ENCODE results near the gene NCOA3. TPM values are rescaled to one million over a fixed set of nuclear protein-coding genes. Genes with fewer than 3 reads are reported as not detected.

Gene NCOA3
- total RNA-seq, 1 donor: 72.8 TPM

DNA sequence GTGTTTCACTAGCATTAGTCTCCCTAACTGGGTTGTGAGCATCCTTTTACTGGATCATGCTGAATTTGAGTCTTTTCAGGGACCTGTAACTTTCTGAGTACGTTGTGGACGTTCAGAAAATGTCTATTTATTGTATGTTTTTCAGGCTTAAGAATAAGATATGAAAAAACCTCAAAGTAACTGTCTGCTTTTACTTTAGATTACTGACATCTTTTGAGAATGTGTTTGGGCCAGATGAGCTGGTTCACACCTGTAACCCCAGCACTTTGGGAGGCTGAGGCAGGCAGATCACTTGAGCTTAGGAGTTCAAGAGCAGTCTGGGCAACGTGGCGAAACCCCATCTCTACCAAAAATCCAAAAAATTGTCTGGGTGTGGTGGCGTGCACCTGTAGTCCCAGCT is 32.7 kb downstream of the NCOA3 start:
- H3K4me3 ChIP-seq (ENCODE audit: low read length): no peak overlapping the region
- H3K9me3 ChIP-seq (ENCODE audit: low read depth, low read length): no peaks in the 10 kb centered on the region
- H3K27me3 ChIP-seq (ENCODE audit: insufficient read depth, low read length): no peaks in the 10 kb centered on the region
- H3K4me1 ChIP-seq (ENCODE audit: insufficient read depth, low read length): peaks cover 29% of the 10 kb centered on the region

DNA sequence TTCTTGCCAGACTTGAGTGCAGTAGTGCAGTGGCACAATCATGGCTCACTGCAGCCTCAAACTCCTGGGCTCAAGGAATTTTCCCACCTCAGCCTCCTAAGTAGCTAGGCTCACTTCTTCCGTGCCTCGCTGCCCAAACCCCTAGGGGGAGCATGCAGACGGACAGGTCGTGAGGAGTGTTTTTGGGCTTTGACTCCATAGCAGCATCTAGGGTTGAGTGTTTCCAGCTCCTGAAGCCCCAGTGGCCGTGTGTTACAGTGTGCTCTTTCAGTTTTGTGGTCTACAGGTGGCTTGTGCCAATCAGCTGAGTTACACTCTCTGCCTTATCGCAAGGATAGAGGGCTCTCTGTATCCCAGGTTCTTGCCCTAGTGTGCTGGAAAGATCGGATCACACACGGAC is 33.4 kb downstream of the NCOA3 start:
- Histone ChIP-seq H3K9me3 (ENCODE audit: low read depth, low read length) (no peaks in the 10 kb centered on the region), H3K4me1 (ENCODE audit: insufficient read depth, low read length) (peaks cover 31% of the 10 kb centered on the region), H3K27me3 (ENCODE audit: insufficient read depth, low read length) (no peaks in the 10 kb centered on the region), H3K4me3 (ENCODE audit: low read length) (no peak overlapping the region)

DNA sequence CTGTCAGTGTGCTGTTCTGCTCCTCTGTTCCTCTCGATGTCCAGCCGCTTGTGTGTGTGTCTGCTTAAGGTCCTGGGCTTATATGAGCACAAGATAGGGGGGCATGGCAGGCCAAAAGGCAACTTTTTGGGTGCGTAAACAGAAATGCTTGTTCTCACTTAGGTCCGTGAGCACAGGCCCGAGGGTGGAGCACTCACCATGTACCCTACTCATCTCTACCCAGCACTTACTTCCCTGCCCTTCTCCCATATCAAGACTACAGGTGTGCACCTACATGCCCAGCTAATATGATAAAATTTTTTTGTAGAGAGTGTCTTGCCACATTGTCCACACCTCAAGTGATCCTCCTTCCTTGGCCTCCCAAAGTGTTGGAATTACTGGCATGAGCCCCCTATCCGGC is 34.3 kb downstream of the NCOA3 start:
- H3K4me3 ChIP-seq (ENCODE audit: low read length): no peak overlapping the region
- H3K9me3 ChIP-seq (ENCODE audit: low read depth, low read length): no peaks in the 10 kb centered on the region
- peaks cover 30% of the 10 kb centered on the region for H3K4me1 ChIP-seq (ENCODE audit: insufficient read depth, low read length)
- H3K27me3 ChIP-seq (ENCODE audit: insufficient read depth, low read length): no peaks in the 10 kb centered on the region

DNA sequence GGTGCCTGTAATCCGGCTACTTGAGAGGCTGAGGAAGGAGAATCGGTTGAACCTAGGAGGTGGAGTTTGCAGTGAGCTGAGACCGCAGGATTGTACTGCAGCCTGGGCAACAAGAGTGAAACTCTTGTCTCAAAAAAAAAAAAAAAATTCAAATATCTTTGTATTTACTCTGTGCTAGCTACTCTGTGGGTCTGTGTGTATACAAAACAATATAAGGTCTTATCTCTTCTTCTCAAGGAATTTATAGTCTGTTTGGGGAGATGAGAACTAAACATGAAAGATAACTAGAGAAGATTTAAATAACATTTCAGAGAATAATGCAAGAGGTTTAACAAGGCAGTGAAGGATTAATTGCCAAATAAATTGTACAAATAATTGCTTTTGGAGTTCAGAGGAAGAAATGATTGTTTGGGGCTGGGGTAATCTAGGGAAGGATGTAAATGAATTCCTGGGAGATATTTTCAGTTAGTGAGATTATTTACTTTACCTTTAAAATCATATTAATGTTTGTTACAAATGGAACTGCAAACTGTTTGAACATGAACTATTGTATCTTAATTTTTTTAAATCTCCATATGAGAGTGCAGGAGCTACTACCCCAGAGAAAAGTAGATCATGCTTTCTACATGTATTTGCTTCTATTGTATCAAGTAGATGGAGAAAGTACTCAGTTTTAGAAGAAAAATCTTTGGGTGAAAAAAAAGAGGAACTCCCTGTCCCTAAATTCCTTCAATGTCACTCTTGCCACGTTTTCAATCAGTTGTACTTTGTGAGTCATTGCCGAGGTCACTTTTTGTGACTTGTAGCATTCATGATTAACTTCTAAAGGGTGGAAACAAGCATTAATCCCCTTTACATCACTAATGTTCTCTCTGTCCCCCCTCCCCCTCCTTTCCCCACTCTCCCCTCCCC is 39.0 kb downstream of the NCOA3 start:
- Histone ChIP-seq H3K27me3 (ENCODE audit: insufficient read depth, low read length) (no peaks in the 10 kb centered on the region), H3K4me1 (ENCODE audit: insufficient read depth, low read length) (peaks cover 33% of the 10 kb centered on the region), H3K9me3 (ENCODE audit: low read depth, low read length) (no peaks in the 10 kb centered on the region), H3K4me3 (ENCODE audit: low read length) (no peak overlapping the region)

DNA sequence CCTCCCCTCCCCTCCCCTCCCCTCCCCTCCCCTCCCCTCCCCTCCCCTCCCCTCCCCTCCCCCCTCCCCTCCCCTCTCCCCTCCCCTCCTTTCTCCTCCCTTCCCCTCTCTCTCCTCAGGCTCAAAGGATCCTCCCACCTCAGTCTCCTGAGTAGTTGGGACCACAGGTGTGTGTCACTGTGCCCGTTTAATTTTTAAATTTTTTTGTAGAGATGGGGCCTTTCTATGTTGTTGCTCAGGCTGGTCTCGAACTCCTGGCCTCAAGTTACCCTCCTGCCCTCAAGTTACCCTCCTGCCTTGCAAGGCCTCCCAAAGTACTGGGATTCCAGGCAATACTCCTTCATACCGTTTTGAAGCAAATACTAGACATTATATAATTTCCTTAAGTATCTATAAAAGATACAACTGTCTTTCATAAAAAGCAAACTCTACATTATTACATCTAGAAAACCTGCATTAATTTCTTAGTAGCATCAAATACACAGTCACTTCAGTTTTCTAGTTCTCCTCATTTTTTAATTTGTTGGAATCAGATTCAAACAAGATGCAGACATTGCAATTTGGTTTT is 39.8 kb downstream of the NCOA3 start:
- Histone ChIP-seq H3K9me3 (ENCODE audit: low read depth, low read length) (no peaks in the 10 kb centered on the region), H3K4me1 (ENCODE audit: insufficient read depth, low read length) (peaks cover 35% of the 10 kb centered on the region), H3K4me3 (ENCODE audit: low read length) (no peak overlapping the region), H3K27me3 (ENCODE audit: insufficient read depth, low read length) (no peaks in the 10 kb centered on the region)

DNA sequence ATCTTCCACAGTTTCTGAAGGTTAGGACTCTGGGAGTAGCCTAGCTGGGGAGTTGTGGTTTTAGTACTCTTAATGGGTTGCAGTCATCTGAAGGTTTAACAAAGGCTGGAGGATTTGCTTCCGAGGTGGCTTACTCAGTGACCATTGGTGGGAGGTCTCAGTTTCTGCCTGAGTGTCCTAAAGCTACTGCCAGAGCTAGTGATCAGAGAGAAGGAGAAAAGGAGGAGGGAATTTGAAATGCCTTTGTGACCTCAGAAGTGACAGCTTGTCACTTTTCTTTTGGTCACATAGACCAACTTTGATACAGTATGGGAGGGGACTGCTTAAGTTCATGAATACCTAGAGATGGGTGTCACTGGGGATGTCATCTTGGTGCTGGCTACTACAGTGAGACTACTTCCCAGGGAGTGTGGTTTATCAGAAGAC is 41.3 kb downstream of the NCOA3 start:
- Histone ChIP-seq H3K4me3 (ENCODE audit: low read length) (no peak overlapping the region), H3K4me1 (ENCODE audit: insufficient read depth, low read length) (peaks cover 35% of the 10 kb centered on the region), H3K27me3 (ENCODE audit: insufficient read depth, low read length) (no peaks in the 10 kb centered on the region), H3K9me3 (ENCODE audit: low read depth, low read length) (no peaks in the 10 kb centered on the region)

DNA sequence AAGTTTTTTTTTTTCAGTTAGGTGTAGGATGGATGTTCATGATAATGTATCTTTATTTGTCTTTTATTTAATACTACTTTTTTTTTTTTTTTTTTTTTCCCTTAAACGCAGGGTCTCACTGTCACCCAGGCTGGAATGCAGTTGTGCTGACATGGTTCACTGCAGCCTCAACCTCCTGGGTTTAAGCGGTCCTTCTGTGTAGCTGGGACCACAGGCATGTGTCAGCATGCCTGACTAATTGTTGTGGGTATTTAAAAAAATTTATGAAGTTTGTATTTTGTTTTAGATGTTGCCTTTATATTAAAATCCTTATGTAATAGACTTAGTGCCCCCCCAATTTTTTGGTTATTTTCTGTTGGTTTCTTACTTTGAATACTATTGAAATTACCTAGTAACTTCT is 42.6 kb downstream of the NCOA3 start:
- no peak overlapping the region for H3K4me3 ChIP-seq (ENCODE audit: low read length)
- no peaks in the 10 kb centered on the region for H3K9me3 ChIP-seq (ENCODE audit: low read depth, low read length)
- H3K27me3 ChIP-seq (ENCODE audit: insufficient read depth, low read length): no peaks in the 10 kb centered on the region
- H3K4me1 ChIP-seq (ENCODE audit: insufficient read depth, low read length): peaks cover 38% of the 10 kb centered on the region

DNA sequence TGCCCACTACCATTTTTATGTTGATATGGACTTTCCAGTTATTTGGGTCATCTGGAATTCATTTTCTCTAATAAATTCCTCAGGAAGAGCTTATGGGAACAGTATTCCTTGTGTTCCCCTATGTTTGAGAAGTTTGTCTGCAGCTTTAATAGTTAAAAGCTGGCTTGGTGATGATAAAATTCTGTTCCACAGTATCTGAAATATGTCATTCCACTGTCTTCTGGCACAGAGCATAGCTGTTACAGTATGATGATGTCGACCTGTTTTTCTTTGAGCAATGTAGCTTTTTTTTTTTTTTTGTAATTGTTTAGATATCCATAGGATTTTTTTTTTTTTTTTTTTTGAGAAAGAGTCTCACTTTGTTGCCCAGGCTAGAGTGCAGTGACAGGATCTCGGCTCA is 43.2 kb downstream of the NCOA3 start:
- Histone ChIP-seq H3K9me3 (ENCODE audit: low read depth, low read length) (no peaks in the 10 kb centered on the region), H3K27me3 (ENCODE audit: insufficient read depth, low read length) (no peaks in the 10 kb centered on the region), H3K4me3 (ENCODE audit: low read length) (no peak overlapping the region), H3K4me1 (ENCODE audit: insufficient read depth, low read length) (peaks cover 44% of the 10 kb centered on the region)

DNA sequence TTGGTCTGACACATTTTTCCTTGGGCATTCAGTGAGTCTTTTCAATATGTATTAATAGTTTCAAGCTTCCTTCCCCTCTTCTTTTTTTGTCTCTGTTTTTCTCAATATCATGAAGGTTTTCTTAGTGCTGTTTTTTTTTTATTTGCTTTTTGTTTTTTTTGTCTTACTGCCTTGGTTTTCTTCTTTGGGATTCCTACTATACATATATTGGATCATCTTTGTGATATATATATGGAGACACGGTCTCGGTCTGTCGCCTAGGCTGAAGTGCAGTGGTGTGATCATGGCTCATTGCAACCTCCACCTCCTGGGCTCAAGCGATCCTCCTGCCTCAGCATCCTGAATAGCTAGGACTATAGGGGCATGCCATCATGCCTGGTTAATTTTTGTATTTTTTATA is 43.8 kb downstream of the NCOA3 start:
- H3K9me3 ChIP-seq (ENCODE audit: low read depth, low read length): no peaks in the 10 kb centered on the region
- no peak overlapping the region for H3K4me3 ChIP-seq (ENCODE audit: low read length)
- H3K4me1 ChIP-seq (ENCODE audit: insufficient read depth, low read length): peaks cover 38% of the 10 kb centered on the region
- no peaks in the 10 kb centered on the region for H3K27me3 ChIP-seq (ENCODE audit: insufficient read depth, low read length)

DNA sequence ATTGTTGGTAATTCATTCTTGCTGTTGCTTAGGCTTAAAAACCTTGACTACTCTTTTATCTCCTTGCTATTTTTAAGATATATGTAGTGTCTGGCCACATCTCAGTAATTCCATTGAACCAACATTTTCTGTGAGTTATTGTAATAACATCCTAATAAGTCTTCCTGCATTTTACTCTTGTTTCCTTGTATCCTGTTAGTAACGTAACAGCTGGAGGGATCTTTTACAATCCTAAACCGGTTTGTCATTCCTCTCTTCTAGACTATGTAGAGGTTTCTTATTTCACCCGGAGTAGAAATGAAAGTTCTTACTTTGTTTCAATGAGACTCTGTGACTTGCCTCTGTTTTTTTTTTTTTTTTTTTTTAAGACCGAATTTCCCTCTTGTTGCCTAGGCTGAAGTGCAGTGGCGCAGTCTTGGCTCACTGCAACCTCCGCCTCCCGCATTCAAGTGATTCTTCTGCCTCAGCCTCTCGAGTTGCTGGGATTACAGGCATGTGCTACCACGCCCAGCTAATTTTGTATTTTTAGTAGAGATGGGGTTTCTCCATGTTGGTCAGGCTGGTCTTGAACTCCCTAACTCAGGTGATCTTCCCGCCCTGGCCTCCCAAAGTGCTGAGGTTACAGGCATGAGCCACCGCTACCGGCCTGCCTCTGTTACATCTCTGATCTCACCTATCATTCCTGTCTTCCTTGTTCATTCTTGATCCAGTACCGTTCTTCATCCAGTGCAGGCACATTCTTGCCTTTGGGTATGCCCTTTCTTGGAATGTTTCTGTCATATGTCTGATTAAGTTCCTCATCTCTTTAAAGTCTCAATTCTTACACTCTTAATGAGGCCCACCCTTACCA is 44.7 kb downstream of the NCOA3 start:
- Histone ChIP-seq H3K4me3 (ENCODE audit: low read length) (no peak overlapping the region), H3K9me3 (ENCODE audit: low read depth, low read length) (no peaks in the 10 kb centered on the region), H3K4me1 (ENCODE audit: insufficient read depth, low read length) (peaks cover 35% of the 10 kb centered on the region), H3K27me3 (ENCODE audit: insufficient read depth, low read length) (no peaks in the 10 kb centered on the region)

DNA sequence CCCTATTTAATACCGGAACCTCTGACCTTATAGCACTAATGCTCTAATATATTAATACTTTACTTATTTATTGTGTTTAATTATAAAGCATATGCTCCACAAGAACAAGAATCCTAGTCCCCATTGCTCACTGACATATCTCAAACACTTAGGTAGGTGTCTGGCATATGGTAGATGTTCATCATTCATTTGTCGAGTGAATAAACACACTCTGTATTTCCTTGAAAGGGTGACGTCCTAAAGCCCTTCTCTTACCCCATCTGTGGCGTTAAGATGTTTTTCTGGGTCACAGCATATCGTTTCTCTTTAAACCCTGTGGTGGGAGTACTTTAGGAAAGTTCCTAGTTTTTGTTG is 45.3 kb downstream of the NCOA3 start:
- peaks cover 34% of the 10 kb centered on the region for H3K4me1 ChIP-seq (ENCODE audit: insufficient read depth, low read length)

DNA sequence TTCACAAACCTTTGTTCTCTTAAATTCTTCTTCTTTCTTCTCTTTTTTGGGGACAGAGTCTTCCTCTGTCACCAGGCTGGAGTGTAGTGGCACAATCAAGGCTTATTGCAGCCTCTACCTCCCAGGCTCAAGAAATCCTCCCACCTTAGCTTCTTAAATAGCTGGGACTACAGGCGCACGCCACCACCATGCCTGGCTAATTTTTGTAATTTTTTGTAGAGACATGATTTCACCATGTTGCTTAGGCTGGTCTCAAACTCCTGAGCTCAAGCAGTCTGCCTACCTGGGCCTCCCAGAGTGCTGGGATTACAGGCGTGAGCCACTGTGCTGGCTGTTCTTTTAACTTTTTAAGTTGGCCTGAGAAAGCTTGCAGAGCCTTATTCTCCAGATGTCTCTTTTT is 48.0 kb downstream of the NCOA3 start:
- no peaks in the 10 kb centered on the region for H3K27me3 ChIP-seq (ENCODE audit: insufficient read depth, low read length)
- H3K9me3 ChIP-seq (ENCODE audit: low read depth, low read length): no peaks in the 10 kb centered on the region
- H3K4me3 ChIP-seq (ENCODE audit: low read length): no peak overlapping the region
- H3K4me1 ChIP-seq (ENCODE audit: insufficient read depth, low read length): peaks cover 13% of the 10 kb centered on the region

More for the DNA sequence above, 45.3 kb downstream of the NCOA3 start:
- Histone ChIP-seq H3K9me3 (ENCODE audit: low read depth, low read length) (no peaks in the 10 kb centered on the region), H3K27me3 (ENCODE audit: insufficient read depth, low read length) (no peaks in the 10 kb centered on the region), H3K4me3 (ENCODE audit: low read length) (no peak overlapping the region)

DNA sequence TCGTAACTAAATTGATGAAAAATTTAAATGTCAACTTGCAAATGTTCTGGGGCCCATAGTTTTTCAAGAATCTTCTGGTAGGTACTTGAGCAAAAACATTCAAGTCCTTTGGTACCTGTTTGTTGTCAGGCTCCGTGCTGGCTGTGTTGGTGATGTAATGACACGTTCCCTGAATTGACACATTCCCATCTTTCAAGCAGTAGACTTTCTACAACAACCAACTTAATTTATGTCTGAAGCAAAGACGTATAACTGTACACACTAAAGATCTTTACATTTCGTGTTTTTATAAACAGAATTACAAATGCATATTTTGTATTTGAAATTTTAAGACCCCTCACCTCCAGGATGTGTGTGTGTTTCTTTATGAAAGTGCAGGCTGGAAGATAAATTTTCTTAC is 49.5 kb downstream of the NCOA3 start:
- Histone ChIP-seq H3K27me3 (ENCODE audit: insufficient read depth, low read length) (no peaks in the 10 kb centered on the region), H3K4me3 (ENCODE audit: low read length) (no peak overlapping the region), H3K9me3 (ENCODE audit: low read depth, low read length) (no peaks in the 10 kb centered on the region), H3K4me1 (ENCODE audit: insufficient read depth, low read length) (peaks cover 13% of the 10 kb centered on the region)

DNA sequence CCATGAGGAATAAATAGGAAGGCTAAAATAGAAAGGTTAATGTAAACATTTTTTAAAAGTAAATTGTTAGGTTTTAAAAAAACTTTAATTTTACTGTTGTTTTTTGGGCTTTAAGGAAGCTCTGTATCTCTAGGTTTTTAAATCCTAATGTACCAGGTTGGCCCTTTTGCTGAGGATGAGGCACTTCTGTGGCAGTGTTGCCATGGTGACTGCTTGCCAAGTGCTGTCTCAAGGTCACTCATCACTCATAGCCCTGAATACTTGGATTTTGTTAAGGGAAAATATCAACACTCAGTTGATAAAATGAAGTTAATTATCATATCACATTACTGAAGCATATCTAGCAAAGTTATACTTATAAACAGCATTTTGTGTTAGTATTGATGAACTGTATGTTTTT is 50.2 kb downstream of the NCOA3 start:
- Histone ChIP-seq H3K4me3 (ENCODE audit: low read length) (no peak overlapping the region), H3K9me3 (ENCODE audit: low read depth, low read length) (no peaks in the 10 kb centered on the region), H3K4me1 (ENCODE audit: insufficient read depth, low read length) (peaks cover 16% of the 10 kb centered on the region), H3K27me3 (ENCODE audit: insufficient read depth, low read length) (no peaks in the 10 kb centered on the region)

DNA sequence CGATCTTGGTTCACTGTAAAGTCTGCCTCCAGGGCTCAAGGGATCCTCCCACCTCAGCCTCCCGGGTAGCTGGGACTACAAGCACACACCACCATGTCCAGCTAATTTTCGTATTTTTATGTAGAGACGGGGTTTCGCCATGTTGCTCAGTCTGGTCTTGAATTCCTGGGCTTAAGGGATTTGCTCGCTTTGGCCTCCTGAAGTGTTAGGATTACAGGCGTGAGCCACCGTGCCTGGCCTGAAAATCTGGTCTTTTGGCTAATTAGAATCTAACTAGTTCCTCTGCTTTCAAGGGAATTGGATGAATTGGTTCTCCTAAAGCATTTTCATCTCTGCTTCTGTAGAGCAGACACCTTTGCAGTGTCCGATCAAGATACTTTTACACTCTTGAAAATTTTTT is 51.3 kb downstream of the NCOA3 start:
- H3K4me1 ChIP-seq (ENCODE audit: insufficient read depth, low read length): peaks cover 16% of the 10 kb centered on the region

More for the DNA sequence above, 51.3 kb downstream of the NCOA3 start:
- Histone ChIP-seq H3K27me3 (ENCODE audit: insufficient read depth, low read length) (no peaks in the 10 kb centered on the region), H3K4me3 (ENCODE audit: low read length) (no peak overlapping the region), H3K9me3 (ENCODE audit: low read depth, low read length) (no peaks in the 10 kb centered on the region)

All from mononuclear cell (primary cell).